IPS-18a (cell line): ENCODE results near the gene PKP1.
"Not testable (repeated sequence)": the region's sequence is repeated elsewhere in the genome, so short reads cannot be mapped to it uniquely, and the experiment has no call there.

Experiments used
- H3K27ac ChIP-seq: one replicate; pipeline ENCODE4 v1.5.1; 2013; ENCODE audit warnings: low read length
- H3K27me3 ChIP-seq: one replicate; pipeline ENCODE4 v1.6.1; 2013; ENCODE audit warnings: mild to moderate bottlenecking, low read length; ENCODE audit not compliant: control insufficient read depth, insufficient read depth
- H3K36me3 ChIP-seq: one replicate; pipeline ENCODE4 v1.6.1; 2013; ENCODE audit warnings: low read depth, low read length; ENCODE audit not compliant: control insufficient read depth
- H3K4me1 ChIP-seq: one replicate; pipeline ENCODE4 v1.6.1; 2013; ENCODE audit warnings: low read depth, low read length; ENCODE audit not compliant: control insufficient read depth
- H3K4me3 ChIP-seq: one replicate; pipeline ENCODE4 v1.5.1; 2013; ENCODE audit warnings: low read length
- H3K9ac ChIP-seq: one replicate; pipeline ENCODE4 v1.6.1; 2013; ENCODE audit warnings: mild to moderate bottlenecking, low read length, moderate library complexity
- H3K9me3 ChIP-seq: one replicate; pipeline ENCODE4 v1.6.1; 2013; ENCODE audit warnings: low read depth, low read length; ENCODE audit not compliant: control insufficient read depth

Gene PKP1

DNA sequence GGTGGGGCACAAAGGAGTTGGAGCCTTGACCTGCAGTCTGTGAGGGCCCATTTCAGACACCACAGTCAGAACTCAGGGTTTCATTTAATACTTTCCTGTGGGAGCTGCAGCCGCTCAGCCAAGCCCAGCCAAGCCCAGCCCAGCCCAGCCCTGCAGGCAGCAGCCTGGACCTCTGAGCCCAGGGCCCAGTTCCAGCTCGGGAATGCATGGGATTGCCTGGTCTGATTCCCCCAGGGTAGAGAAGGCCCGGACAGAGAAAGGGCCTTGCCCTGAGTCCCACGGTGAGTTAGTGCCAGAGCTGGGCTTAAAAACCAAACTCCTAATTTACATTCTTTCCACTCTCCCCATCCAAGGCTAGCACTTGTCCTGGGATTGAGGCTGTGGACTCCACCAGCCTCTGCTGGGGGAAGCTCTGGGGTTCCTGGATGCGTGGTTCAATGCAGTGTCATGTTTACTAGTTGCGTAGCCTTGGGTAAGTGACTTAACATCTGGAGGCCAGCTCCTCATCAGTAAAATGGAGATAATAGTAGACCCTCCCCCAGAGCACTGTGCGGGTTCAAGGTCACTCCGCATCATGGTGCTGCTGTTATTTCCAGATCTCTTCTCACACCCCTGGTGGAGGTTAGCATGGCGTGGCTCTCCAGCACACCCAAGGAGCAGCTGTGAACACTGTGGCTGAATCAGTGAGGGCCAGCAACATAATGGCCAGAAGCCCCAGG, 29.2 kb upstream of the PKP1 start:
- no peak overlapping the region for H3K4me3 ChIP-seq
- no peak overlapping the region for H3K27ac ChIP-seq
- no peaks in the 10 kb centered on the region for H3K9me3 ChIP-seq
- H3K4me1 ChIP-seq: no peaks in the 10 kb centered on the region
- H3K36me3 ChIP-seq: no peaks in the 10 kb centered on the region
- no peaks in the 10 kb centered on the region for H3K27me3 ChIP-seq
- H3K9ac ChIP-seq: no peak overlapping the region

- Histone ChIP-seq H3K27ac (no peak overlapping the region), H3K36me3 (no peaks in the 10 kb centered on the region), H3K4me3 (no peak overlapping the region), H3K4me1 (no peaks in the 10 kb centered on the region), H3K9ac (no peak overlapping the region), H3K9me3 (no peaks in the 10 kb centered on the region), H3K27me3 (no peaks in the 10 kb centered on the region)
These were observed 28.5 kb upstream of the PKP1 start for GRCh38 chr1:201254625-201255478.

GRCh38 chr1:201255479-201256362, 27.6 kb upstream of the PKP1 start:
- no peaks in the 10 kb centered on the region for H3K27me3 ChIP-seq
- no peaks in the 10 kb centered on the region for H3K9me3 ChIP-seq
- no peak overlapping the region for H3K9ac ChIP-seq
- no peak overlapping the region for H3K27ac ChIP-seq
- H3K36me3 ChIP-seq: no peaks in the 10 kb centered on the region
- no peak overlapping the region for H3K4me3 ChIP-seq
- H3K4me1 ChIP-seq: no peaks in the 10 kb centered on the region

DNA sequence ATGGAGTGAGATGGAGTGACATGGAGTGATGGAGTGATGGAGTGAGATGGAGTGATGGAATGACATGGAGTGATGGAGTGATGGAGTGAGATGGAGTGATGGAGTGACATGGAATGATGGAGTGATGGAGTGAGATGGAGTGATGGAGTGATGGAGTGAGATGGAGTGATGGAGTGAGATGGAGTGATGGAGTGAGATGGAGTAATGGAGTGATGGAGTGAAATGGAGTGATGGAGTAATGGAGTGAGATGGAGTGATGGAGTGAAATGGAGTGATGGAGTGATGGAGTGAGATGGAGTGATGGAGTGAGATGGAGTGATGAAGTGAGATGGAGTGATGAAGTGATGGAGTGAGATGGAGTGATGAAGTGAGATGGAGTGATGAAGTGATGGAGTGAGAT, 25.2 kb upstream of the PKP1 start:
- not testable (repeated sequence) for H3K9me3 ChIP-seq, H3K4me1 ChIP-seq, H3K27me3 ChIP-seq, H3K4me3 ChIP-seq, H3K9ac ChIP-seq, H3K36me3 ChIP-seq, H3K27ac ChIP-seq

DNA sequence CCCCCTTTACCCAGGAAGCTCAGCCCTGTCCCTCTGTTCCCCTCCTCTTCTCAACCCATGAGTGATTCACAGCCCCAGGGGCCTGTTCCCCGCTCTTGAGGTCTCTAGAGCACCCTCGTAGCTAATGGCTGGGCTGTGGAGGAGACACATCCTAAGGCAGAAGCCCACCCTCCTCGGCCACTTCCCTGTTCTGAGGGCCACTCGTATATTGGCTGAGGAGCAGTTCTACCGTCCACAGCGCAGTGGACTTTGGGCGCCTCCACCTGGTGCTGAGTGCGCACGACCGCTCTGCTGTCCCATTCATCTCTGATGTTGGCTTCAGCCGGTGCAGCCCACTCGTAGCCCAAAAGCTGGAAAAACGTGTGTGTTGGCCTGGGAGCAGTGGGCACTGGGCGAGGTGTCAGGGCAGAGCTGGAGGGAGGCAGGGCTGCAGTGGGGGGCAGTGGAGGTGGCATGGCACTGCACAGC, 24.5 kb upstream of the PKP1 start:
- Histone ChIP-seq H3K4me1 (no peaks in the 10 kb centered on the region), H3K36me3 (no peaks in the 10 kb centered on the region), H3K9me3 (no peaks in the 10 kb centered on the region), H3K27me3 (no peaks in the 10 kb centered on the region), H3K4me3 (no peak overlapping the region), H3K27ac (no peak overlapping the region), H3K9ac (no peak overlapping the region)

DNA sequence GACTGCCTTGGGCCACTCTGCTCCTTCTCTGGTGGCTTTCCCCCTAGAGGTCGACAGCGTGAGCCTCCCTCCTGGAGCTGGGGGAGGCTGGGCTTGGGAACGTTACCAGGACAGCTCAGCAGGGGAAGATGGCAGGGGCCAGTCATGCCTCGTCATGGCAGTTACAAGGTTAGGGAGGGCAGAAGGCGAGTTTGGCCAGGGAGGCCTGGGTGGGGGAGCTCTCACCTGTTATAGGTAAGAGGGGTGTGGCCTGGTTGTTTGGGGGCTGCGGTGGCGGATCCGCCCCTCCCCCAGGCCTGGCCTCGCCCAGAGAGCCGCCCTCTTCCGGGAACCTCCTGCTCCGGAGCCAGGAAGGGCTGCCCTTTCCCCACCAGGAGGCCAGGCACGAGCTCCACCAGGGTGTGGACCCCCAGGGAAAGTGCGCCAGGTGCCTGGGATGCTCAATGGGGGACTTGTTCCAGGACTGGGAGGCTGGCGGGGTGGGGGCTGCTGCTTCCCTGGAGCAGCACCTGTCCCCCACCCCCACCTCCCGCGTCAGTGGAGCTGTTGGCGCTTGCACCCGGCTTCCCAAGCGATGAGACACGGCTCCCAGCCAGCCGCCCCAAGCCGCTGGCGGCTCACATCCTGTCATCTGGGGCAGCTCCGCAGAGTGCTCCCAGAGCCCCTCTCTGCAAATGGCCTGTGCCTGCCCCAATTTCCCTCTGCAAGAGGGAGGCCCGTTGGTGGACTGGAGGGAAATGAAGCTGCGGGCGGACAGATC, 23.6 kb upstream of the PKP1 start:
- Histone ChIP-seq H3K27me3 (no peaks in the 10 kb centered on the region), H3K9ac (no peak overlapping the region), H3K4me3 (peak overlapping the region; percentile 38)

DNA sequence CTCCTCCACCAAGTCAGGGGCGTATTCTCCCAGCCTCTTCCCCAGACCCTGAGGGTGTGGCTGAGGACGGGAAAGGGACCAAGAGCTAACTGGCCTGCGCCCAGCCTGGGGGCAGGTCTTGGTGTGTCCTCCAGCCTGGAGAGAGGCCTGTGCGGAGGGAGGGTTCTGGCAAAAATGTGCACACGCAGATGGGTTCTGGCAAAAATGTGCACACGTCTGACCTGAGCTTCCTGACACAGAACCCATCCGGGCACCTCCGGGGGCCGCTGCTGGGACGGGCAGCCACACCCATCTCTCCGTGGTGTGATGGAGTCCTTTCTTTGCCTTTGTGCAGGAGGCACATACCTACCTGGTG, 23.1 kb upstream of the PKP1 start:
- H3K27me3 ChIP-seq: no peaks in the 10 kb centered on the region
- no peak overlapping the region for H3K9ac ChIP-seq
- H3K4me3 ChIP-seq: peak overlapping the region; percentile 38
- no peaks in the 10 kb centered on the region for H3K9me3 ChIP-seq
- no peak overlapping the region for H3K27ac ChIP-seq
- H3K36me3 ChIP-seq: no peaks in the 10 kb centered on the region
- H3K4me1 ChIP-seq: no peaks in the 10 kb centered on the region

More for the DNA sequence above, 23.6 kb upstream of the PKP1 start:
- no peaks in the 10 kb centered on the region for H3K36me3 ChIP-seq
- no peaks in the 10 kb centered on the region for H3K4me1 ChIP-seq
- H3K27ac ChIP-seq: no peak overlapping the region
- H3K9me3 ChIP-seq: no peaks in the 10 kb centered on the region

DNA sequence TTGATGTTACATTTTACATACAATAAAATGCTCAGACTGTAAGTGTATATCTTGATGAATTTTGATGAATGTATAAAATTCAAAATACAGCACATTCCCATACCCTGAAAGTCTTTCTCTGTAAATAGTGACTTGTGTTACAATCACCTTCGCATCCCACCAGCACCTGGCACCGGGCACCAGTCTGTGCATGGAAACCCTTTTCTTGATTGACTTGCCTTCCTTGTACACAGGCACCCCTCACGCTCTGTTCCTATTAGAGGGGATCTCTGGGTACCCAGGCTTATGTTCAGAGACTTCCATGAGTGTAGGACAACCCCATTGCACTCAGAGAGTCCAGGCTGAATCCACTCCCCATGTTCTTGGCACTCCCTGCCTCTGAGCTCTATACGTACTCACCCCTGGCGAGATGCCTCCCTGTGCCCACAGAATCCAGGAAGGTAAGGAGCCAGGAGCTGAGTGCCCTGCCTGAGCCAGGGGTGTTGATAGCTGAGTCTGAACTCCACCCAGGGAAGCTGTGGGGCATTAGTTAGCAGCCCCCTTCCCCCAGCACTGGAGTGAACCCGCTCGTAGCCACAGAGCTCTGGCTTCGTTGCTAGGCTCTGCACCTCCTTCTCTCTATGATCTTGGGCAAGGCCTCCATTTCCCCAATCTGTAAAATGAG, 22.5 kb upstream of the PKP1 start:
- H3K36me3 ChIP-seq: no peaks in the 10 kb centered on the region
- no peak overlapping the region for H3K9ac ChIP-seq
- no peaks in the 10 kb centered on the region for H3K27me3 ChIP-seq
- H3K9me3 ChIP-seq: no peaks in the 10 kb centered on the region
- no peaks in the 10 kb centered on the region for H3K4me1 ChIP-seq
- H3K27ac ChIP-seq: no peak overlapping the region
- no peak overlapping the region for H3K4me3 ChIP-seq

DNA sequence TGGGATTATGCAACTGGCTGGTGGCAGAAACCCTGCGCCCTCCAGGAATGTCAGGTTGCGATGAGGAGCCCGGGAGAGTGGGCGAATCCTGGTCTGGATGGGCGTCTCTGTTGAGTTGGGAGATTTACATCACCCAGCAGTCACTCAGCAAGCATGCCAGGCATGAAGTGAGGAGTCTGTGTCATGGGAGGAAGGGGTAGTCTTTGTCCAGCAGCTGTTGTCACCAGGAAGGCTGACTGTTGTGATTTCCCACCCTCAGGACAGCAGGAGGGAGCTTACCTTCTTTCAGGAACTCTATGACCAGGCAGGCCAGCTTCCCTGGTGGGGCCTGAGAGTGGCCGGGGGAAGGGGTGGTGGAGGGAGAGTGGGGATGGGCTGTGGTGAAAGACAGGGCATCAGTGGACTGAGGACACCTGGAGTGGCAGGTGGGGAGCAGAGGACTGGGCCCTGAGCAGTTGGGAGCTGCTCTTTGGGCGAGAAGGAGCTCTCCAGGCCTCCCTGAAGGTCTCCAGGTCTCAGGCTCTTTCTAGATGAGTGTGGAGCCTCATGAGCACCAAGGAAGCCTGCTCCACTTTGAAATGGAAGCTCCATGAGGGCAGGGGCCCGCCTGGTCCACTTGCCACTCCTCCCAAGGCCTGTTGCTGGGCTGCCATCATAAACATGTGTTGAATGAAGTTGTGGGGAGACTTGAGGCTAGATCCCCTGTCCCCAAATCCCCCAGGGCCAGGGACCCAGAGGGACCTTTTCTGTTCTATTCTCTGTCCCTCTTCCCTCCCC, 21.3 kb upstream of the PKP1 start:
- no peak overlapping the region for H3K4me3 ChIP-seq
- no peaks in the 10 kb centered on the region for H3K36me3 ChIP-seq
- H3K9me3 ChIP-seq: no peaks in the 10 kb centered on the region
- no peak overlapping the region for H3K9ac ChIP-seq
- no peak overlapping the region for H3K27ac ChIP-seq
- no peaks in the 10 kb centered on the region for H3K27me3 ChIP-seq
- no peaks in the 10 kb centered on the region for H3K4me1 ChIP-seq

GRCh38 chr1:201262963-201263608, 20.2 kb upstream of the PKP1 start:
- Histone ChIP-seq H3K27me3 (no peaks in the 10 kb centered on the region), H3K4me3 (no peak overlapping the region), H3K36me3 (no peaks in the 10 kb centered on the region), H3K9ac (no peak overlapping the region), H3K27ac (no peak overlapping the region), H3K9me3 (no peaks in the 10 kb centered on the region), H3K4me1 (no peaks in the 10 kb centered on the region)
